K562 (cell line): ENCODE data around the gene PRKD2. TPM values are rescaled to one million over a fixed set of nuclear protein-coding genes. Genes with fewer than 3 reads are reported as not detected.

Experiments
- ARNT ChIP-seq, 2 experiments: fragments of 450-650 bp; IDR thresholded peaks; 2 replicates each; pipeline ENCODE4 v1.6.1; 2016; ENCODE audit warnings: mild to moderate bottlenecking in 1 of 2
- ATF4 ChIP-seq: fragments of 450-650 bp; formaldehyde crosslinking; IDR thresholded peaks from 2 replicates; pipeline ENCODE4 v1.4.0; 2022; ENCODE audit warnings: mild to moderate bottlenecking, moderate library complexity
- CEBPB ChIP-seq: fragments of 450-650 bp; IDR thresholded peaks from 2 replicates; pipeline ENCODE4 v1.6.1; 2016; ENCODE audit warnings: missing genetic modification characterization, missing compliant biosample characterization
- CHD4 ChIP-seq: fragments of 200-600 bp; sonication (generic); IDR thresholded peaks from 3 replicates; pipeline ENCODE4 v1.6.1; 2012; ENCODE audit warnings: low read depth, mild to moderate bottlenecking, mixed read lengths, low read length, inconsistent platforms; ENCODE audit not compliant: insufficient read depth, insufficient replicate concordance, poor library complexity, severe bottlenecking
- FOXP4 ChIP-seq: sonication (generic); formaldehyde crosslinking; IDR thresholded peaks from 2 replicates; pipeline ENCODE4 v1.8.0; 2022; ENCODE audit warnings: mild to moderate bottlenecking, missing genetic modification reagents, borderline replicate concordance
- HDAC6 ChIP-seq: IDR thresholded peaks from 2 replicates; pipeline ENCODE4 v1.6.1; 2012; ENCODE audit warnings: low read depth, mild to moderate bottlenecking, control low read depth, inconsistent platforms, low read length, moderate library complexity
- HDAC8 ChIP-seq: fragments of 450-650 bp; IDR thresholded peaks from 2 replicates; pipeline ENCODE4 v1.6.1; 2016; ENCODE audit warnings: mild to moderate bottlenecking, missing genetic modification characterization, moderate library complexity, missing compliant biosample characterization
- KAT8 ChIP-seq: fragments of 450-650 bp; IDR thresholded peaks from 2 replicates; pipeline ENCODE4 v1.6.1; 2016; ENCODE audit warnings: low read depth, mild to moderate bottlenecking
- NONO ChIP-seq, 2 experiments: fragments of 200-400 bp in 1 of 2; fragments of 450-650 bp in 1 of 2; formaldehyde crosslinking in 1 of 2; IDR thresholded peaks; 2 replicates each; pipeline ENCODE4 v1.6.1; 2017; ENCODE audit warnings: low read depth in 2 of 2, mild to moderate bottlenecking in 2 of 2, moderate library complexity in 2 of 2, low read length in 1 of 2
- NR2C2 ChIP-seq, 2 experiments: fragments of 200-800 bp in 1 of 2; sonication (Bioruptor generic) in 1 of 2; sonication (generic) in 1 of 2; formaldehyde crosslinking in 1 of 2; IDR thresholded peaks; 2 replicates each; pipeline versions ENCODE4 v1.6.1 to v1.8.0; 2016 to 2022; ENCODE audit warnings: mild to moderate bottlenecking in 1 of 2, missing compliant biosample characterization in 1 of 2, missing genetic modification characterization in 1 of 2, missing genetic modification reagents in 1 of 2
- OTX1 ChIP-seq: fragments of 450-650 bp; formaldehyde crosslinking; IDR thresholded peaks from 2 replicates; pipeline ENCODE4 v1.4.0; 2022; ENCODE audit warnings: mild to moderate bottlenecking
- ZBTB43 ChIP-seq: sonication (generic); formaldehyde crosslinking; IDR thresholded peaks from 2 replicates; pipeline ENCODE4 v1.8.0; 2023; ENCODE audit warnings: mild to moderate bottlenecking, missing genetic modification reagents
- ZBTB9 ChIP-seq: fragments of 450-650 bp; formaldehyde crosslinking; IDR thresholded peaks from 2 replicates; pipeline ENCODE4 v1.4.0; 2020; ENCODE audit warnings: mild to moderate bottlenecking, moderate library complexity
- ZNF232 ChIP-seq: sonication (generic); formaldehyde crosslinking; IDR thresholded peaks from 2 replicates; pipeline ENCODE4 v1.8.0; 2022; ENCODE audit warnings: mild to moderate bottlenecking, missing genetic modification reagents
- ZNF239 ChIP-seq: fragments of 250-450 bp; sonication (Bioruptor Pico); IDR thresholded peaks from 2 replicates; pipeline ENCODE4 v1.4.0; 2020; ENCODE audit warnings: mild to moderate bottlenecking
- ZNF449 ChIP-seq: fragments of 250-450 bp; sonication (Bioruptor Pico); IDR thresholded peaks from 2 replicates; pipeline ENCODE4 v1.8.0; 2022; ENCODE audit warnings: moderate library complexity, mild to moderate bottlenecking, inconsistent platforms
- ZNF740 ChIP-seq, 3 experiments: fragments of 200-800 bp in 1 of 3; sonication (Bioruptor generic) in 1 of 3; sonication (generic) in 1 of 3; formaldehyde crosslinking in 1 of 3; IDR thresholded peaks; 2 replicates each; pipeline versions ENCODE4 v1.6.1 to v1.8.0; 2016 to 2022; ENCODE audit warnings: mild to moderate bottlenecking in 2 of 3, missing compliant biosample characterization in 2 of 3, missing genetic modification characterization in 2 of 3, missing genetic modification reagents in 1 of 3
- polyA plus RNA-seq, 8 experiments: library from polyadenylated mRNA; depleted of rRNA in 4 of 8; stranded (reverse) in 5 of 8; unstranded in 3 of 8; fragments of >200 nt; fragmentation: Nextera tagmentation in 2 of 8; fragmentation: Illumina TruSeq in 1 of 8; extraction: Ambion mirVana in 2 of 8; extraction: Trizol in 1 of 8; gene quantifications; 2 replicates each; pipeline versions ENCODE4 v1.2.1 to v1.2.3, GENCODE V29; 2011 to 2014; ENCODE audit warnings: inconsistent platforms in 1 of 8, missing spikeins in 1 of 8
- total RNA-seq, 7 experiments: library from RNA; depleted of rRNA in 6 of 7; stranded (reverse); fragments of >200 nt in 6 of 7; fragmentation: Illumina TruSeq in 2 of 7; extraction: Trizol in 2 of 7; gene quantifications; 2 replicates each; pipeline versions ENCODE4 v1.2.1 to v1.2.3, GENCODE V29; 2011 to 2021; ENCODE audit warnings: low replicate concordance in 1 of 7

Gene PRKD2
- total and polyA plus RNA-seq, 9 of the 15 experiments (the other 6 are each of a cell fraction or from before 2014, with no cell fraction given): 1.8 to 60.0 (median 15.0) TPM

- TF ChIP-seq CHD4: no peak
- TF ChIP-seq ZBTB43: no peak
- no peak for TF ChIP-seq NR2C2 (CRISPR knock-in tag; IDR thresholded peaks at IDR 0.05)
- TF ChIP-seq NR2C2 (tag; IDR thresholded peaks at IDR 0.05): no peak
- 0 out of 2 replicates have a peak, but pooled peaks have one; percentile 22 for TF ChIP-seq ZBTB9 (CRISPR knock-in tag)
- TF ChIP-seq NONO (IDR thresholded peaks at IDR 0.05; ENCODE audit: low read depth in 2 of 2, low read length in 1 of 2): peak in 1 of 2 experiments; percentile 79; a peak in 2 of 4 replicates
- TF ChIP-seq ZNF239 (CRISPR knock-in tag): no peak
- TF ChIP-seq CEBPB (tag): no peak
- no peak for TF ChIP-seq ZNF449 (CRISPR knock-in tag)
- no peak for TF ChIP-seq ATF4 (CRISPR knock-in tag)
- TF ChIP-seq KAT8: no peak
- TF ChIP-seq ZNF232 (CRISPR knock-in tag): no peak
- TF ChIP-seq HDAC6: no peak
- no peak; the same call in 1 of the 2 replicates for TF ChIP-seq ZNF740 (CRISPR knock-in tag; IDR thresholded peaks at IDR 0.05)
- peak in 1 of 2 experiments; percentile 85; a peak in 1 of 4 replicates for TF ChIP-seq ZNF740 (tag; IDR thresholded peaks at IDR 0.05)
- no peak for TF ChIP-seq ARNT (IDR thresholded peaks at IDR 0.05)
- no peak for TF ChIP-seq FOXP4 (CRISPR knock-in tag)
- no peak for TF ChIP-seq HDAC8 (tag)
- no peak for TF ChIP-seq OTX1
These were observed 28.8 kb upstream of the PRKD2 start, which contains the start of gene FKRP (continued) for GRCh38 chr19:46745521-46746280.
